Mesenchymal stem cell (in vitro differentiated cells and primary cell): ENCODE data around the gene CCNYL1.
"Not testable (repeated sequence)": the region's sequence is repeated elsewhere in the genome, so short reads cannot be mapped to it uniquely, and the experiment has no call there.

Experiments
- DNase-seq: peaks from one replicate; pipeline ENCODE4 v3.0.0-alpha.2; 2013
- H2AFZ ChIP-seq: one replicate; pipeline ENCODE4 v1.6.1; 2013; ENCODE audit warnings: low read depth, mild to moderate bottlenecking, control low read depth, inconsistent platforms, low read length, moderate library complexity
- H2AK5ac ChIP-seq: 2 replicates; pipeline ENCODE4 v1.6.1; 2013; ENCODE audit warnings: low read length, moderate library complexity, mild to moderate bottlenecking, inconsistent platforms; ENCODE audit not compliant: severe bottlenecking
- H2BK120ac ChIP-seq: one replicate; pipeline ENCODE4 v1.6.1; 2013; ENCODE audit warnings: low read depth, mild to moderate bottlenecking, inconsistent platforms, low read length, moderate library complexity
- H2BK12ac ChIP-seq, 2 experiments: one replicate each; pipeline ENCODE4 v1.6.1; 2013; ENCODE audit warnings: inconsistent platforms in 2 of 2, low read length in 2 of 2, mild to moderate bottlenecking in 2 of 2, moderate library complexity in 2 of 2, control low read depth in 1 of 2
- H2BK15ac ChIP-seq: one replicate; pipeline ENCODE4 v1.6.1; 2013; ENCODE audit warnings: mild to moderate bottlenecking, low read depth, inconsistent platforms; ENCODE audit not compliant: poor library complexity, severe bottlenecking
- H2BK5ac ChIP-seq: 2 replicates; pipeline ENCODE4 v1.6.1; 2013; ENCODE audit warnings: low read depth, mild to moderate bottlenecking, low read length, control low read depth, inconsistent platforms; ENCODE audit not compliant: poor library complexity, severe bottlenecking
- H3K14ac ChIP-seq, 2 experiments: one replicate each; pipeline ENCODE4 v1.6.1; 2013; ENCODE audit warnings: inconsistent platforms in 2 of 2, low read length in 2 of 2, control low read depth in 1 of 2, mild to moderate bottlenecking in 1 of 2, moderate library complexity in 1 of 2
- H3K18ac ChIP-seq, 2 experiments: one replicate each; pipeline ENCODE4 v1.6.1; 2013; ENCODE audit warnings: inconsistent platforms in 2 of 2, low read length in 2 of 2, control low read depth in 1 of 2, low read depth in 1 of 2, mild to moderate bottlenecking in 1 of 2
- H3K23ac ChIP-seq, 2 experiments: one replicate each; pipeline ENCODE4 v1.6.1; 2013; ENCODE audit warnings: inconsistent platforms in 2 of 2, low read length in 2 of 2, mild to moderate bottlenecking in 2 of 2, moderate library complexity in 2 of 2, control low read depth in 1 of 2
- H3K27ac ChIP-seq: 2 replicates; pipeline ENCODE4 v1.5.1; 2013; ENCODE audit warnings: mild to moderate bottlenecking, moderate library complexity, low read length, control low read depth, inconsistent platforms; ENCODE audit not compliant: poor library complexity, severe bottlenecking
- H3K27me3 ChIP-seq, 2 experiments: 2 replicates each; pipeline versions ENCODE4 v1.6.1 to v1.7.0; 2013; ENCODE audit warnings: low read length in 2 of 2, mild to moderate bottlenecking in 2 of 2, moderate library complexity in 2 of 2, control low read depth in 1 of 2, inconsistent platforms in 1 of 2; ENCODE audit not compliant: control insufficient read depth in 1 of 2, insufficient read depth in 1 of 2
- H3K36me3 ChIP-seq, 2 experiments: 2 replicates each; pipeline versions ENCODE4 v1.6.1 to v1.7.0; 2013; ENCODE audit warnings: low read length in 2 of 2, control low read depth in 1 of 2, inconsistent platforms in 1 of 2, low read depth in 1 of 2, mild to moderate bottlenecking in 1 of 2; ENCODE audit not compliant: insufficient read depth in 2 of 2, control insufficient read depth in 1 of 2
- H3K4ac ChIP-seq, 2 experiments: one replicate each; pipeline ENCODE4 v1.6.1; 2013; ENCODE audit warnings: inconsistent platforms in 2 of 2, low read length in 2 of 2, mild to moderate bottlenecking in 2 of 2, moderate library complexity in 2 of 2, control low read depth in 1 of 2, low read depth in 1 of 2
- H3K4me1 ChIP-seq: 2 replicates; pipeline ENCODE4 v1.6.1; 2013; ENCODE audit warnings: low read depth, low read length, control low read depth; ENCODE audit not compliant: control insufficient read depth, insufficient read depth
- H3K4me2 ChIP-seq: 2 replicates; pipeline ENCODE4 v1.6.1; 2013; ENCODE audit warnings: low read length, mild to moderate bottlenecking, inconsistent platforms; ENCODE audit not compliant: poor library complexity, severe bottlenecking
- H3K4me3 ChIP-seq, 2 experiments: 2 replicates each; pipeline versions ENCODE4 v1.5.1 to v1.7.0; 2013; ENCODE audit warnings: low read length in 2 of 2, mild to moderate bottlenecking in 2 of 2, control low read depth in 1 of 2, low read depth in 1 of 2; ENCODE audit not compliant: insufficient read depth in 1 of 2
- H3K79me1 ChIP-seq: replicated peaks from 2 replicates; pipeline ENCODE4 v1.6.1; 2013; ENCODE audit warnings: mild to moderate bottlenecking, control low read depth, low read length, inconsistent platforms; ENCODE audit not compliant: poor library complexity, severe bottlenecking
- H3K9ac ChIP-seq: 2 replicates; pipeline ENCODE4 v1.7.0; 2013; ENCODE audit warnings: mild to moderate bottlenecking, low read length, moderate library complexity
- H3K9me3 ChIP-seq: 2 replicates; pipeline ENCODE4 v1.7.0; 2013; ENCODE audit warnings: mild to moderate bottlenecking, low read length; ENCODE audit not compliant: control insufficient read depth
- H4K8ac ChIP-seq: one replicate; pipeline ENCODE4 v1.6.1; 2013; ENCODE audit warnings: inconsistent platforms, mild to moderate bottlenecking, low read length, moderate library complexity
- H4K91ac ChIP-seq: one replicate; pipeline ENCODE4 v1.6.1; 2013; ENCODE audit warnings: mild to moderate bottlenecking, low read length, inconsistent platforms
- WGBS: methylation state at CpG from one replicate; pipeline ENCODE4 v1.1.7; 2013; ENCODE audit warnings: mixed read lengths; 5-methylcytosine and 5-hydroxymethylcytosine counted together

Gene CCNYL1

DNA sequence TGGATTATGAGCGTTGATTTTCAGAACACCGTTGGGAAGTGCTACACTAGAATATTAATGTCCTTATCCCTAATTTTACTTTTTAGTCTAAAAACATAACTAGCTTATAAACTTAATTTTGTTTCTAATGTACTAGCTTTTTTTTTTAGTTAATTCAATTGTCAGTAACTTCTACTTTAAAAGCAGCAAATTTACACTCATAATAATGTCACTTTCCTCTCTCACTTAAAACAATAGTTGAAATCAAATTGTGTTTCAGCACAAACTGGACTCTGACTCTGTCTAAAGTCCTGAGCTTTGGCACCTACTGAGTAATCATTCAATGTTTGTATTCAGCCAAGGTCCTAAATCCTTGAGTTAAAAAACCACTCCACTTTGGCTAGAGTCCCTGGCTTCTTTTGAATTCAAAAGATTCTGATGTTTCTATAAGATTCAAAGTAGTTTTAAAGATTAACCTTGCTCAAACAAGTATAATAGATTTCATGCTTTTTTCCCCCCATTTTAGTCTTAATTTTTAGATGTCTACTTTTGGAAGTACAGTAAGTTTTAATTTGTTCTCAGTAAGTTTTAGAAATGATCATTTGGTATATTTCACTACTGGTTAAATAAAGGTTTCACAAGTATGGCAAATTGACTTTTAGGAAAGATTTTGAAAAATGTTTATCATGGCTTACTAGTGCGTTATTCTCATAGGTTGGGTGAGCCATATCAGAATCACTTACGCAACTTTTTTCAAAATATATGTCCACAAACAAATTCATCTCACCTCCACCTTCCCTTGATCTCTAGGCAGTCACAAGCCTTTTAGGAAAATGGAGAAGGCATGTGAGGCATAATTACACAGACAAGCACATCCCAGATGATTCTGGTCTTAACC lies 23.4 kb downstream of the CCNYL1 start:
- Histone ChIP-seq H3K4me2 (no peak overlapping the region), H3K18ac (no peak overlapping the region), H3K4me3 (no peak overlapping the region), H3K27me3 (no peaks in the 10 kb centered on the region), H2AK5ac (no peak overlapping the region), H4K8ac (no peak overlapping the region), H3K36me3 (peaks cover 0 to 23% of the 10 kb centered on the region in 2 experiments), H2AFZ (no peak overlapping the region), H3K79me1 (peaks cover 3% of the 10 kb centered on the region), H2BK5ac (no peak overlapping the region), H2BK15ac (no peak overlapping the region), H3K27ac (no peak overlapping the region), H3K9me3 (no peaks in the 10 kb centered on the region), H3K9ac (no peak overlapping the region), H2BK120ac (no peak overlapping the region), H3K23ac (no peak overlapping the region), H2BK12ac (no peak overlapping the region), H4K91ac (no peak overlapping the region), H3K14ac (no peak overlapping the region), H3K4me1 (no peaks in the 10 kb centered on the region), H3K4ac (no peak overlapping the region)
- DNase-seq: no peak
- 100% methylated on average over 2 of the region's 4 CpGs for WGBS

DNA sequence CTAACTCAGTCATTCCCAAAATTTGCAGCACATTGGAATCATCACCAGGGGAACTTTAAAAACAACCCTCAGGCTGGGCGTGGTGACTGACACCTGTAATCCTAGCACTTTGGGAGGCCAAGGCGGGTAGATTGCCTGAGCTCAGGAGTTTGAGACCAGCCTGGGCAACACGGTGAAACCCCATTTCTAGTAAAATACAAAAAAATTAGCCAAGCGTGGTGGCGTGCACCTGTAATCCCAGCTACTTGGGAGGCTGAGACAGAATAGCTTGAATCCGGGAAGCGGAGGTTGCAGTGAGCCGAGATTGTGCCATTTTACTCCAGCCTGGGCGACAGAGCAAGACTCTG lies 24.0 kb downstream of the CCNYL1 start:
- WGBS: 98% methylated on average over 9 of the region's 9 CpGs
- not testable (repeated sequence) for H4K8ac ChIP-seq, H3K79me1 ChIP-seq, H2AK5ac ChIP-seq, H2BK12ac ChIP-seq, H3K27me3 ChIP-seq, DNase-seq, H3K4ac ChIP-seq, H2BK120ac ChIP-seq, H4K91ac ChIP-seq, H3K4me1 ChIP-seq, H3K14ac ChIP-seq, H3K4me3 ChIP-seq, H2AFZ ChIP-seq, H3K4me2 ChIP-seq, H3K23ac ChIP-seq, H3K9me3 ChIP-seq, H3K27ac ChIP-seq, H2BK15ac ChIP-seq, H2BK5ac ChIP-seq, H3K9ac ChIP-seq, H3K18ac ChIP-seq
- H3K36me3 ChIP-seq: peaks cover 0 to 19% of the 10 kb centered on the region in 2 experiments

DNA sequence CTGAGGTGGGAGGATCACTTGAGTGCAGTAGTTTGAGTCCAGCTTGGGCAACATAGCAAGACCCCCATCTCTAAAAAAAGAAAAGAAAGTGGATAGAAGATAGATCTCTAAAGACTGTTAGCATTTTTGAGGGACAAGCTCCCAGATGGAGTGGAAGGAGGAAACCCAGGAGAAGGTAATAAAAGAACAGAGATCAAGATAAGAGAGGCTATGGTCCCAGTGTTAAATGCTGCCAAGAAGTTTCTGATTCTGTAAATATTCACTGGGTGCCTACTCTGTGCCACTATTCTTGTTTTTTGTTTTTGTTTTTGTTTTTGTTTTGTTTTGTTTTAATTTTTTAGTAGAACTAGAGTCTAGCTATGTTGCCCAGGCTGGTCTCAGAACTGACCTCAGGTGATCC lies 32.1 kb downstream of the CCNYL1 start:
- Histone ChIP-seq H3K4me2 (no peak overlapping the region), H3K79me1 (peaks cover 2% of the 10 kb centered on the region), H3K27ac (no peak overlapping the region), H3K9me3 (no peaks in the 10 kb centered on the region), H2AFZ (no peak overlapping the region), H2BK5ac (no peak overlapping the region), H3K4me1 (peaks cover 2% of the 10 kb centered on the region), H3K27me3 (no peaks in the 10 kb centered on the region), H3K18ac (no peak overlapping the region), H3K14ac (no peak overlapping the region), H3K4me3 (no peak overlapping the region), H3K23ac (no peak overlapping the region), H4K8ac (no peak overlapping the region), H4K91ac (no peak overlapping the region), H3K36me3 (peaks cover 12 to 35% of the 10 kb centered on the region in 2 experiments), H3K4ac (no peak overlapping the region), H2AK5ac (no peak overlapping the region), H2BK120ac (no peak overlapping the region), H3K9ac (no peak overlapping the region), H2BK12ac (no peak overlapping the region), H2BK15ac (no peak overlapping the region)
- DNase-seq: no peak

DNA sequence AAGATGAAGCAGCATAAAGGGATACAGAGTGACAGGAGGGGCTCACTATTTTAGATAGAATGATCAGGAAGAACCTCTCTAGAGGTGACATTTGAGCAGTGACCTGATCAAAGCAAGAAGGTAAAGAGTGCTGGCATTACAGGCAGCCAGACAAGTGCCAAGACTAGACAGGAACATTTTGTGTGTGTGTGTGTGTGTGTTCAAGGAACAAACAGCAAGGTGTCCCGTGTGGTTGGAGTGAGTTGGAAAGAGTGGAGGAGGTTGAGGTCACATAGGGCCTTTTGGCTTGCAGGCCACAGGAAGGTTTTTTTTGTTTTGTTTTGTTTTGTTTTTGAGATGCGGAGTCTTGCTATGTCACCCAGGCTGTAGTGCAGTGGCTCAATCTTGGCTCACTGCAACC lies 32.6 kb downstream of the CCNYL1 start:
- Histone ChIP-seq H3K36me3 (peaks cover 12 to 40% of the 10 kb centered on the region in 2 experiments), H3K4ac (no peak overlapping the region), H3K27ac (no peak overlapping the region), H3K9ac (no peak overlapping the region), H4K8ac (no peak overlapping the region), H3K23ac (no peak overlapping the region), H3K4me1 (peaks cover 2% of the 10 kb centered on the region), H3K79me1 (peaks cover 4% of the 10 kb centered on the region), H2BK15ac (no peak overlapping the region), H3K14ac (no peak overlapping the region), H3K9me3 (no peaks in the 10 kb centered on the region), H2AK5ac (no peak overlapping the region), H3K27me3 (no peaks in the 10 kb centered on the region), H2BK120ac (no peak overlapping the region), H2BK5ac (no peak overlapping the region), H4K91ac (no peak overlapping the region), H3K18ac (no peak overlapping the region), H3K4me2 (no peak overlapping the region), H2AFZ (no peak overlapping the region), H2BK12ac (no peak overlapping the region), H3K4me3 (no peak overlapping the region)
- 93% methylated on average over 2 of the region's 2 CpGs for WGBS
- no peak for DNase-seq
